Superior temporal gyrus (tissue), 1 donor: Measurements from ENCODE around the gene FNTB.
A peak's percentile ranks its signal among the peaks of the same experiment; 100 is the strongest.
"Not testable (repeated sequence)": the region's sequence is repeated elsewhere in the genome, so short reads cannot be mapped to it uniquely, and the experiment has no call there.

Experiments
- DNase-seq: peaks from one replicate; pipeline ENCODE4 v3.0.0-alpha.2; 2016; ENCODE audit errors: extremely low spot score

Gene FNTB

GRCh38 chr14:65084554-65085505, 98.1 kb downstream of the FNTB start:
- DNase-seq, result no peak

- DNase-seq, result not testable (repeated sequence)
Observed at GRCh38 chr14:65086686-65087085, 100.0 kb downstream of the FNTB start.

GRCh38 chr14:65087835-65088234, 101.1 kb downstream of the FNTB start:
- DNase-seq, result not testable (repeated sequence)

GRCh38 chr14:65092349-65092748, 105.7 kb downstream of the FNTB start:
- DNase-seq, result no peak

GRCh38 chr14:65095633-65096205, 109.0 kb downstream of the FNTB start:
- DNase-seq, result peak; percentile 67

- no peak for DNase-seq
Observed at GRCh38 chr14:65096323-65097089, 109.8 kb downstream of the FNTB start.

- DNase-seq, result no peak
Observed at GRCh38 chr14:65098586-65098985, 111.9 kb downstream of the FNTB start.

- no peak for DNase-seq
Observed at GRCh38 chr14:65100922-65101541, 114.3 kb downstream of the FNTB start.

GRCh38 chr14:65101631-65102440, 115.1 kb downstream of the FNTB start:
- DNase-seq, result no peak

- DNase-seq, result peak; percentile 96
Observed at GRCh38 chr14:65102441-65103149, 115.9 kb downstream of the FNTB start, which contains the start of gene MAX. TSS of gene MAX (minus strand) at chr14:65102517. CDS start at chr14:65102339, 178 bp downstream.

GRCh38 chr14:65103150-65103760, 116.6 kb downstream of the FNTB start:
- no peak for DNase-seq

GRCh38 chr14:65104791-65105190, 118.1 kb downstream of the FNTB start:
- no peak for DNase-seq

GRCh38 chr14:65106316-65106715, 119.6 kb downstream of the FNTB start:
- DNase-seq, result no peak

GRCh38 chr14:65106736-65107135, 120.0 kb downstream of the FNTB start:
- no peak for DNase-seq

- no peak for DNase-seq
Observed at GRCh38 chr14:65107200-65107599, 120.5 kb downstream of the FNTB start.

- no peak for DNase-seq
Observed at GRCh38 chr14:65109357-65109756, 122.7 kb downstream of the FNTB start.

GRCh38 chr14:65110525-65110924, 123.8 kb downstream of the FNTB start:
- no peak for DNase-seq
